ENCODE measurements around the gene ARHGAP6.

Gene ARHGAP6

GRCh38 chrX:11188664-11189063 is 477.1 kb downstream of the ARHGAP6 start:
- H3K4me3 ChIP-seq (ENCODE audit: low read depth, low read length) = no peak overlapping the region
- TF ChIP-seq CTCF (IDR thresholded peaks at IDR 0.05; ENCODE audit: control insufficient read depth, extremely low read depth, insufficient read depth) = no peak
- no peak for DNase-seq (ENCODE audit: low read depth)

GRCh38 chrX:11187001-11187400 is 478.7 kb downstream of the ARHGAP6 start:
- H3K4me3 ChIP-seq (ENCODE audit: low read depth, low read length) = no peak overlapping the region
- DNase-seq (ENCODE audit: low read depth) = no peak
- TF ChIP-seq CTCF (IDR thresholded peaks at IDR 0.05; ENCODE audit: control insufficient read depth, extremely low read depth, insufficient read depth) = no peak

- no peak overlapping the region for H3K4me3 ChIP-seq (ENCODE audit: low read depth, low read length)
- no peak for TF ChIP-seq CTCF (IDR thresholded peaks at IDR 0.05; ENCODE audit: control insufficient read depth, extremely low read depth, insufficient read depth)
- DNase-seq (ENCODE audit: low read depth) = no peak
Observed at GRCh38 chrX:11185861-11186260, 479.9 kb downstream of the ARHGAP6 start.

GRCh38 chrX:11180571-11180970 is 485.1 kb downstream of the ARHGAP6 start:
- H3K4me3 ChIP-seq (ENCODE audit: low read depth, low read length) = no peak overlapping the region
- no peak for TF ChIP-seq CTCF (IDR thresholded peaks at IDR 0.05; ENCODE audit: control insufficient read depth, extremely low read depth, insufficient read depth)
- DNase-seq (ENCODE audit: low read depth) = peak; percentile 56

GRCh38 chrX:11172415-11172814 is 493.3 kb downstream of the ARHGAP6 start:
- DNase-seq (ENCODE audit: low read depth) = no peak
- no peak for TF ChIP-seq CTCF (IDR thresholded peaks at IDR 0.05; ENCODE audit: control insufficient read depth, extremely low read depth, insufficient read depth)
- H3K4me3 ChIP-seq (ENCODE audit: low read depth, low read length) = no peak overlapping the region

- DNase-seq (ENCODE audit: low read depth) = no peak
- no peak for TF ChIP-seq CTCF (IDR thresholded peaks at IDR 0.05; ENCODE audit: control insufficient read depth, extremely low read depth, insufficient read depth)
- H3K4me3 ChIP-seq (ENCODE audit: low read depth, low read length) = no peak overlapping the region
Observed at GRCh38 chrX:11171956-11172355, 493.8 kb downstream of the ARHGAP6 start.

- no peak overlapping the region for H3K4me3 ChIP-seq (ENCODE audit: low read depth, low read length)
- DNase-seq (ENCODE audit: low read depth) = no peak
- no peak for TF ChIP-seq CTCF (IDR thresholded peaks at IDR 0.05; ENCODE audit: control insufficient read depth, extremely low read depth, insufficient read depth)
Observed at GRCh38 chrX:11164433-11164832, 501.3 kb downstream of the ARHGAP6 start.
